Fibroblast of lung (primary cell): ENCODE results near the gene MCCC2.

Source experiments
- CTCF ChIP-seq, 2 donors: IDR thresholded peaks in 1 of 2; conservative IDR thresholded peaks in 1 of 2; 1 replicate in 1 of 2; 2 replicates in 1 of 2; pipeline ENCODE4 v1.5.1; 2011 to 2012; ENCODE audit warnings: low read length in 2 of 2, control low read depth in 1 of 2, inconsistent platforms in 1 of 2, low read depth in 1 of 2, mild to moderate bottlenecking in 1 of 2
- EZH2 ChIP-seq: IDR thresholded peaks from 2 replicates; pipeline ENCODE4 v1.5.1; 2012; ENCODE audit warnings: low read length, control low read depth, mild to moderate bottlenecking; ENCODE audit errors: missing control alignments

DNA sequence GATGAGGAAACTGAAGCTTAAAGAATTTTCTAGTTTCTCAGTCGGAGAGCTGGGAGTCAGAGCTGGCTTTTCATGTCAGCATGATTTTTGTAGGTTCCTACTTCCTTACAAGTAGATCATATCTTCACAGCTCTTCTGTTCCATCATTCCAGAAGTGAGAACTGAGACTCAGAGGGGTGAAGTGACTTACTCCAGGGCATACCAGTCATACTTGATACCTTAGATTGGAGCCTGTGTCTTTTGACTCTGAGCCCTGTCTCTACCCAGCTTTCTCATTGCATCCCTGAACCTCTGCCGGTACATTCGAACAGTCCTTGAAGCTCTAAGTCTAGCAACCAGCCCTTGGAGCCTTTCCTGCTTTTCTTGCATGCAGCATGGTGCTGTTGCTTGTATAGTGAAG lies 53.3 kb downstream of the MCCC2 start:
- TF ChIP-seq CTCF (conservative IDR thresholded peaks at IDR 0.05 in 1 of 2, IDR thresholded peaks at IDR 0.05 in 1 of 2; ENCODE audit: low read depth in 1 of 2, low read length in 2 of 2) (no peak), EZH2 (no peak)
